ENCODE results near the gene PSMB2.

PSMB2 gene

GRCh38 chr1:35558374-35559316 lies 82.7 kb downstream of the PSMB2 start:
- in situ Hi-C loops (cut with MboI; ENCODE audit: low sequenced_read_pairs) = no loop called here

- in situ Hi-C loops (cut with MboI; ENCODE audit: low sequenced_read_pairs) = no loop called here
Measured at GRCh38 chr1:35557611-35558373, 83.5 kb downstream of the PSMB2 start, which contains the start of gene NCDN. Gene NCDN, plus strand, starts transcription at chr1:35557799. Its CDS starts 392 bp downstream, at chr1:35558191.

- in situ Hi-C loops (cut with MboI; ENCODE audit: low sequenced_read_pairs) = no loop called here
Measured at GRCh38 chr1:35557118-35557610, 84.2 kb downstream of the PSMB2 start, which contains the start of gene KIAA0319L. Gene KIAA0319L, minus strand, starts transcription at chr1:35557403. Its CDS starts 2,912 bp downstream, at chr1:35554491.

GRCh38 chr1:35556484-35557117 lies 84.7 kb downstream of the PSMB2 start:
- in situ Hi-C loops (cut with MboI; ENCODE audit: low sequenced_read_pairs) = no loop called here

- in situ Hi-C loops (cut with MboI; ENCODE audit: low sequenced_read_pairs) = no loop called here
Measured at GRCh38 chr1:35555601-35556477, 85.5 kb downstream of the PSMB2 start.

GRCh38 chr1:35555212-35555584 lies 86.1 kb downstream of the PSMB2 start:
- in situ Hi-C loops (cut with MboI; ENCODE audit: low sequenced_read_pairs) = no loop called here

GRCh38 chr1:35554266-35555211 lies 86.8 kb downstream of the PSMB2 start:
- in situ Hi-C loops (cut with MboI; ENCODE audit: low sequenced_read_pairs) = no loop called here

GRCh38 chr1:35553851-35554250 lies 87.5 kb downstream of the PSMB2 start:
- in situ Hi-C loops (cut with MboI; ENCODE audit: low sequenced_read_pairs) = no loop called here

Data from HL-60/S4 treated with retinoic acid at 250 ng/mL for 4 days and 3 days (cell line).